Suprapubic skin (tissue), 4 donors: ENCODE measurements around the gene SLC22A23. TPM values are rescaled to one million over a fixed set of nuclear protein-coding genes. Genes with fewer than 3 reads are reported as not detected.
A peak's percentile ranks its signal among the peaks of the same experiment; 100 is the strongest.

Experiments
- DNase-seq, 2 donors: peaks; one replicate each; pipeline ENCODE4 v3.0.0-alpha.2; 2019; ENCODE audit warnings: low spot score in 2 of 2
- H3K27ac ChIP-seq: fragments of 200-600 bp; sonication (generic); one replicate; pipeline ENCODE4 v1.5.1; 2019
- H3K27me3 ChIP-seq: fragments of 200-600 bp; sonication (generic); one replicate; pipeline ENCODE4 v1.5.1; 2019
- H3K36me3 ChIP-seq: fragments of 200-600 bp; sonication (generic); one replicate; pipeline ENCODE4 v1.5.1; 2019
- H3K4me1 ChIP-seq: fragments of 200-600 bp; sonication (generic); one replicate; pipeline ENCODE4 v1.5.1; 2019
- H3K4me3 ChIP-seq: fragments of 200-600 bp; sonication (generic); one replicate; pipeline ENCODE4 v1.5.1; 2019; ENCODE audit warnings: mild to moderate bottlenecking
- H3K9me3 ChIP-seq: fragments of 200-600 bp; sonication (generic); one replicate; pipeline ENCODE4 v1.5.1; 2019
- EP300 ChIP-seq: sonication (generic); formaldehyde crosslinking; IDR thresholded peaks from one replicate; pipeline ENCODE4 v1.6.1; 2017; ENCODE audit warnings: antibody characterized with exemption
- POLR2A ChIP-seq, 2 donors: fragments of 450-650 bp; IDR thresholded peaks; one replicate each; pipeline ENCODE4 v1.6.1; 2017; ENCODE audit warnings: antibody characterized with exemption in 2 of 2, mild to moderate bottlenecking in 2 of 2, moderate library complexity in 2 of 2
- POLR2AphosphoS5 ChIP-seq, 3 donors: sonication (generic); formaldehyde crosslinking; IDR thresholded peaks; one replicate each; pipeline ENCODE4 v1.6.1; 2017; ENCODE audit warnings: antibody characterized with exemption in 3 of 3
- WGBS: methylation state at CpG from one replicate; pipeline ENCODE4 v1.1.5; 2018; 5-methylcytosine and 5-hydroxymethylcytosine counted together
- total RNA-seq, 4 donors: library from RNA; depleted of rRNA; stranded (reverse); fragments of >200 nt; gene quantifications; one replicate each; pipeline ENCODE4 v1.1.0, GENCODE V29; 2016
- TF ChIP-seq, protein P1 (sequence below), 2 donors: fragments of 200-600 bp in 1 of 2; fragments of 450-650 bp in 1 of 2; sonication (generic) in 1 of 2; IDR thresholded peaks; one replicate each; pipeline ENCODE4 v1.5.1; 2016 to 2019; ENCODE audit warnings: antibody characterized with exemption in 2 of 2, mild to moderate bottlenecking in 1 of 2, moderate library complexity in 1 of 2

Gene SLC22A23
- total RNA-seq, 4 donors from 2014 or later = 38.2 to 59.8 (median 48.1) TPM

DNA sequence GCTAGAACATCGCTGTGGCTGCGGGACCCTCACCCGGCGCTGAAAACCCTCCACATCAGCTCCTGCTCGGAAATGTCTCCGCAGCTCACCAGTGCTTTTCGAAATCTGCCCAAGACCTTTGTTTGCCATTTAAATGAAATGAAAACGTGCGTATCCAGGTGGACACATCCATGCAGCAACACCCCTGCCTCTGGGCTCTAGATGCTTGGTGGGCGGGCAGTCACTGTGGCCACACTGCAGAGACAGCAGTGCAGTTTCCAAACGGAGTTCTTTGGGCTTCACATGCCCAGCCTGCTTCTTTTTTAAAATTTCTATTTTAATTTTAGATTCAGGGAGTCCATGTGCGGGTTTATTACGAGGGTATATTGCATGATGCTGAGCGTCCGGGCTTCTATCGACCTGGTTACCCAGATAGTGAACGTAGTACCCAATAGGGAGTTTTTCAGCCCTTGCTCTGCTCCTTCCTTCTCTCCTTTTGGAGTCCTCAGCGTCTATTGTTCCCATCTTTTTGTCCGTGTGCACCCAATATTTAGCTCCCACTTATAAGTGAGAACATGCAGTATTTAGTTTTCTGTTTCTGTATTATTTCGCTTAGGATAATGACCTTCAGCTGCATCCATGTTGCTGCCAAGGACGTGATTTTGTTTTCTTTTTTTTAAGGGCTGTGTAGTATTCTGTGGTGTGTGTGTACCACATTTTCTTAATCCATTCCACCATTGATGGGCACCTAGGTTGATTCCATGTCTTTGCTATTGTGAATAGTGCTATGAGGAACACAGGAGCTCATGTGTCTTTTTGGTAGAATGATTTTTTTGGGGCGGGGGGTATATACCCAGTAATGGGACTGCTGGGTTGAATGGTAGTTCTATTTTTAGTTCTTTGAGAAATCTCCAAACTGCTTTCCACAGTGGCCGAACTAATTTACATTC lies 224.6 kb downstream of the SLC22A23 start:
- no peak for DNase-seq
- peaks cover 51% of the 10 kb centered on the region for H3K27me3 ChIP-seq
- peak overlapping the region; percentile 53 for H3K4me3 ChIP-seq
- H3K9me3 ChIP-seq = no peaks in the 10 kb centered on the region
- 37% methylated on average over 23 of the region's 23 CpGs for WGBS
- peak overlapping the region; percentile 67 for H3K27ac ChIP-seq
- H3K4me1 ChIP-seq = peaks cover 48% of the 10 kb centered on the region
- no peak for TF ChIP-seq POLR2AphosphoS5 (IDR thresholded peaks at IDR 0.05)
- TF ChIP-seq, protein P1, sequence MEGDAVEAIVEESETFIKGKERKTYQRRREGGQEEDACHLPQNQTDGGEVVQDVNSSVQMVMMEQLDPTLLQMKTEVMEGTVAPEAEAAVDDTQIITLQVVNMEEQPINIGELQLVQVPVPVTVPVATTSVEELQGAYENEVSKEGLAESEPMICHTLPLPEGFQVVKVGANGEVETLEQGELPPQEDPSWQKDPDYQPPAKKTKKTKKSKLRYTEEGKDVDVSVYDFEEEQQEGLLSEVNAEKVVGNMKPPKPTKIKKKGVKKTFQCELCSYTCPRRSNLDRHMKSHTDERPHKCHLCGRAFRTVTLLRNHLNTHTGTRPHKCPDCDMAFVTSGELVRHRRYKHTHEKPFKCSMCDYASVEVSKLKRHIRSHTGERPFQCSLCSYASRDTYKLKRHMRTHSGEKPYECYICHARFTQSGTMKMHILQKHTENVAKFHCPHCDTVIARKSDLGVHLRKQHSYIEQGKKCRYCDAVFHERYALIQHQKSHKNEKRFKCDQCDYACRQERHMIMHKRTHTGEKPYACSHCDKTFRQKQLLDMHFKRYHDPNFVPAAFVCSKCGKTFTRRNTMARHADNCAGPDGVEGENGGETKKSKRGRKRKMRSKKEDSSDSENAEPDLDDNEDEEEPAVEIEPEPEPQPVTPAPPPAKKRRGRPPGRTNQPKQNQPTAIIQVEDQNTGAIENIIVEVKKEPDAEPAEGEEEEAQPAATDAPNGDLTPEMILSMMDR (IDR thresholded peaks at IDR 0.05) = no peak
- no peak for TF ChIP-seq POLR2A (IDR thresholded peaks at IDR 0.05)
- no peak for TF ChIP-seq EP300
- H3K36me3 ChIP-seq = no peaks in the 10 kb centered on the region

DNA sequence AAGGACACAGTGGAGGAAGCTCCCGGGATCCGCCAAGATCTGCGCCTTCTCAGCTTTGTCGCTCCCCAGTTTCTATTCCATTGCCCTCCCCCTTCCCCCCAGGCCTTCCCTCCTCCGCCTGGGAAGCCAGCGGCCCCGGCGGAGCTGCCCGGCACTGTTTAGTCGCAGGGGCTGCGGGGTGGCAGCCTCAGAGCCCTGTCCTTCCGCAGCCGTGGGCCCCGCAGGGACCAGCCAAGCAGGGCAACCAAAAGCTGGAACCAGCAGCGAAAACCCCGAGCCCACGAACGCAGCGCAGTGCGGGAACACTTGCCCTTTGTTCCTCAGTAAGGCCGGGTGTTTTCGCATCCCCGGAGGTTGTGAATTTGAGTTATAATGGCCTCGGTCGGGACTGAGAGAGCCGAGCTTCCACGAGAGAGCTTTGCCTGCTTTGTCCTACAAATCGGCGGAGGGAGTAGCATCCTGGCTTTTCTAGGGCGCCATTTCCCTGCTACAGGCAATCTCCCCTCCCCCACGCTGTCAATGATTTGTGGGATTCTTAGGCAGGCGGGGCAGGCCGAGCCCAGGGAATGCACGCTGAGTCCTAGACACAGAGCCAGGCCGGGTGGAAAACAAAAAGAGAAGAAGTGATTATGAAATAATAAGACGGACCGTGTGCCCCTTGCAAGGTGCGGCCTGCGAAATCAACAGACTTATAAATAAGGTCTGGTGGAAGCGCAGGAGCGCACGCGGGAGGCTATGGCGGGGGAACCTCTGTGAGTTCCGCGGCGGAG lies 225.4 kb downstream of the SLC22A23 start:
- 3% methylated on average over 47 of the region's 47 CpGs for WGBS
- H3K27ac ChIP-seq = peak overlapping the region; percentile 67
- H3K36me3 ChIP-seq = no peaks in the 10 kb centered on the region
- peaks cover 59% of the 10 kb centered on the region for H3K27me3 ChIP-seq
- H3K4me1 ChIP-seq = peaks cover 57% of the 10 kb centered on the region
- TF ChIP-seq, protein P1 (IDR thresholded peaks at IDR 0.05) = no peak
- TF ChIP-seq POLR2AphosphoS5 (IDR thresholded peaks at IDR 0.05) = peak in 1 of 3 donors; percentile 10
- no peaks in the 10 kb centered on the region for H3K9me3 ChIP-seq
- H3K4me3 ChIP-seq = peak overlapping the region; percentile 53
- DNase-seq = peak in 1 of 2 donors; percentile 81

DNA sequence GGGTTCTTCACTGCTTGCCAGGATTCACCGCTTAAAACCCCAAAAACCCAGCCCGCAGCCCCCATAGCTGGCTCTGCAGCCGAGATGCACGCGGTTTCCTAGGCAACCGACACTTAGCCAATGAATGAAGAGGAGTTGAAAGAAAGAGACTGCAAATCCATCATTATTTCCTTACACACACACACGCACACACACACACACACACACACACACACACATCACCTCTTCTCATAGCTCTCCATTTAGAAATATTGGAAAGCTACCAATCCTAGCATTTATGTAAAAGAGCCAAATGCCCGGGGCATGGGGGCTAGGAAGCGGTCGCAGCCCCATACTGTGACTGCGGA lies 226.0 kb downstream of the SLC22A23 start:
- Histone ChIP-seq H3K9me3 (no peaks in the 10 kb centered on the region), H3K4me3 (peak overlapping the region; percentile 53), H3K27ac (peak overlapping the region; percentile 67), H3K36me3 (no peaks in the 10 kb centered on the region), H3K4me1 (peaks cover 57% of the 10 kb centered on the region), H3K27me3 (peaks cover 62% of the 10 kb centered on the region)
- DNase-seq = no peak
- 5% methylated on average over 11 of the region's 11 CpGs for WGBS
- TF ChIP-seq, protein P1 (IDR thresholded peaks at IDR 0.05) = no peak
- TF ChIP-seq POLR2A (IDR thresholded peaks at IDR 0.05) (no peak), EP300 (no peak), POLR2AphosphoS5 (IDR thresholded peaks at IDR 0.05) (no peak)

DNA sequence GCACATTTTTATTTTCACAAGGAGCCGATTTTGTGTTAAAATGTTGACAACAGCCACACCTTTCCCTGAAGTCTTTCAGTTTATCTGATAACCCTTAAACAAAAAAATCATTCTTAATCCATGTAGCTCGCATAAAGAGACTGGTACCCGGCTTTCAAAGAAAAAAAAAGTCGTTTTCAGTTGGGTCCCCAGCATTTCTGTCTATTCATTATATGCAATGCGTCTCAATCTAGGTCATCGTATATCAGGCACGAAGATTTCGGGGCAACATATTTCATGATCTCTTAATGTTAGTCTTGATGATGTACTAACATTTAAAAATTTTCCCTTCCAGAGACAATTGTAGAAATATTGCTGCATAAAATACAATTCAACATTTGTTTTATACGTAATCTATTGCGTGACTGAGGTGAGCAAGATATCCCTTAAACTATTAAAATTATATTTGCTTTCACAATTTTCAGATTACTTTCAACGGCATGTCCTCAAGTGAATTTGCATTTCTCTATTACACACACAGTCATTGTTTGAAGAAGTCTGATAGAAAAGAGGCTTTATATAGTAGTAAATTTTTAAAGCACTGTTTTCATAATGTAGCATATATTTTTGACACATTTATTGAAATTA lies 226.5 kb downstream of the SLC22A23 start:
- Histone ChIP-seq H3K27ac (no peak overlapping the region), H3K4me3 (peak overlapping the region; percentile 53), H3K27me3 (peaks cover 62% of the 10 kb centered on the region), H3K9me3 (no peaks in the 10 kb centered on the region), H3K4me1 (peaks cover 57% of the 10 kb centered on the region), H3K36me3 (no peaks in the 10 kb centered on the region)
- DNase-seq = no peak
- WGBS = 32% methylated on average over 11 of the region's 11 CpGs
- TF ChIP-seq POLR2A (IDR thresholded peaks at IDR 0.05) = no peak
- TF ChIP-seq, protein P1 (IDR thresholded peaks at IDR 0.05) = no peak
- TF ChIP-seq POLR2AphosphoS5 (IDR thresholded peaks at IDR 0.05) = no peak
- no peak for TF ChIP-seq EP300
